Astrocyte (in vitro differentiated cells and primary cell): ENCODE measurements around the gene LZTS2. TPM values are rescaled to one million over a fixed set of nuclear protein-coding genes. Genes with fewer than 3 reads are reported as not detected.
A peak's percentile ranks its signal among the peaks of the same experiment; 100 is the strongest.

ENCODE experiments used
- DNase-seq: peaks from one replicate; pipeline ENCODE4 v3.0.0-alpha.2; 2010; ENCODE audit warnings: low read depth
- FAIRE-seq: peaks from 2 replicates; lab custom pipeline; 2011; peaks lifted over from hg19 to GRCh38; lab: Jason Lieb, UNC
- H2AFZ ChIP-seq: 2 replicates; pipeline ENCODE4 v1.6.0; 2012; ENCODE audit warnings: low read depth, low read length, inconsistent platforms
- H3K27ac ChIP-seq: 2 replicates; pipeline ENCODE4 v1.5.1; 2011; ENCODE audit warnings: low read depth, low read length, inconsistent platforms
- H3K27me3 ChIP-seq: 2 replicates; pipeline ENCODE4 v1.6.0; 2011; ENCODE audit warnings: low read length, inconsistent platforms; ENCODE audit not compliant: insufficient read depth
- H3K36me3 ChIP-seq: 2 replicates; pipeline ENCODE4 v1.5.1; 2011; ENCODE audit warnings: low read length, inconsistent platforms; ENCODE audit not compliant: insufficient read depth
- H3K4me1 ChIP-seq: 2 replicates; pipeline ENCODE4 v1.5.1; 2011; ENCODE audit warnings: low read length, inconsistent platforms; ENCODE audit not compliant: insufficient read depth
- H3K4me2 ChIP-seq: 2 replicates; pipeline ENCODE4 v1.6.0; 2012; ENCODE audit warnings: low read length, inconsistent platforms
- H3K4me3 ChIP-seq: 2 replicates; pipeline ENCODE4 v1.5.1; 2011; ENCODE audit warnings: low read depth, mild to moderate bottlenecking, low read length, inconsistent platforms; ENCODE audit not compliant: insufficient read depth
- H3K79me2 ChIP-seq: 2 replicates; pipeline ENCODE4 v1.6.0; 2012; ENCODE audit warnings: mild to moderate bottlenecking, low read length, inconsistent platforms; ENCODE audit not compliant: insufficient read depth
- H3K9ac ChIP-seq: 2 replicates; pipeline ENCODE4 v1.6.0; 2012; ENCODE audit warnings: mild to moderate bottlenecking, low read length, inconsistent platforms
- H3K9me3 ChIP-seq: 2 replicates; pipeline ENCODE4 v1.5.1; 2012; ENCODE audit warnings: low read depth, mild to moderate bottlenecking, low read length, inconsistent platforms; ENCODE audit not compliant: insufficient read depth
- H4K20me1 ChIP-seq: 2 replicates; pipeline ENCODE4 v1.6.0; 2012; ENCODE audit warnings: low read length, inconsistent platforms; ENCODE audit not compliant: insufficient read depth
- H3K27ac Mint-ChIP-seq: one replicate; pipeline ENCODE4 v1.8.0; 2021; ENCODE audit warnings: mild to moderate bottlenecking, mixed read lengths; ENCODE audit not compliant: unreplicated experiment
- H3K27me3 Mint-ChIP-seq: one replicate; pipeline ENCODE4 v1.8.0; 2021; ENCODE audit warnings: low read depth, mixed read lengths; ENCODE audit not compliant: unreplicated experiment
- H3K36me3 Mint-ChIP-seq: one replicate; pipeline ENCODE4 v1.8.0; 2021; ENCODE audit warnings: low read depth, mixed read lengths; ENCODE audit not compliant: unreplicated experiment
- H3K4me1 Mint-ChIP-seq: one replicate; pipeline ENCODE4 v1.8.0; 2021; ENCODE audit warnings: low read depth, mixed read lengths; ENCODE audit not compliant: unreplicated experiment
- H3K4me3 Mint-ChIP-seq: one replicate; pipeline ENCODE4 v1.8.0; 2021; ENCODE audit warnings: mild to moderate bottlenecking, moderate library complexity, mixed read lengths; ENCODE audit not compliant: unreplicated experiment
- H3K9me3 Mint-ChIP-seq: one replicate; pipeline ENCODE4 v1.8.0; 2021; ENCODE audit warnings: mild to moderate bottlenecking, mixed read lengths; ENCODE audit not compliant: unreplicated experiment
- EZH2 ChIP-seq: IDR thresholded peaks from 2 replicates; pipeline ENCODE4 v1.6.1; 2012; ENCODE audit warnings: mild to moderate bottlenecking, low read length, inconsistent platforms; ENCODE audit not compliant: insufficient read depth
- total RNA-seq: library from RNA; stranded (reverse); gene quantifications from 2 replicates; pipeline ENCODE4 v1.2.1, GENCODE V29; 2021
- TF ChIP-seq, protein P1 (sequence below): IDR thresholded peaks from 2 replicates; pipeline ENCODE4 v1.5.1; 2011; ENCODE audit warnings: low read depth, mild to moderate bottlenecking, inconsistent platforms, low read length, moderate library complexity; ENCODE audit not compliant: insufficient read depth

The LZTS2 gene
- total RNA-seq, 1 donor from 2014 or later: 69.9 TPM

DNA sequence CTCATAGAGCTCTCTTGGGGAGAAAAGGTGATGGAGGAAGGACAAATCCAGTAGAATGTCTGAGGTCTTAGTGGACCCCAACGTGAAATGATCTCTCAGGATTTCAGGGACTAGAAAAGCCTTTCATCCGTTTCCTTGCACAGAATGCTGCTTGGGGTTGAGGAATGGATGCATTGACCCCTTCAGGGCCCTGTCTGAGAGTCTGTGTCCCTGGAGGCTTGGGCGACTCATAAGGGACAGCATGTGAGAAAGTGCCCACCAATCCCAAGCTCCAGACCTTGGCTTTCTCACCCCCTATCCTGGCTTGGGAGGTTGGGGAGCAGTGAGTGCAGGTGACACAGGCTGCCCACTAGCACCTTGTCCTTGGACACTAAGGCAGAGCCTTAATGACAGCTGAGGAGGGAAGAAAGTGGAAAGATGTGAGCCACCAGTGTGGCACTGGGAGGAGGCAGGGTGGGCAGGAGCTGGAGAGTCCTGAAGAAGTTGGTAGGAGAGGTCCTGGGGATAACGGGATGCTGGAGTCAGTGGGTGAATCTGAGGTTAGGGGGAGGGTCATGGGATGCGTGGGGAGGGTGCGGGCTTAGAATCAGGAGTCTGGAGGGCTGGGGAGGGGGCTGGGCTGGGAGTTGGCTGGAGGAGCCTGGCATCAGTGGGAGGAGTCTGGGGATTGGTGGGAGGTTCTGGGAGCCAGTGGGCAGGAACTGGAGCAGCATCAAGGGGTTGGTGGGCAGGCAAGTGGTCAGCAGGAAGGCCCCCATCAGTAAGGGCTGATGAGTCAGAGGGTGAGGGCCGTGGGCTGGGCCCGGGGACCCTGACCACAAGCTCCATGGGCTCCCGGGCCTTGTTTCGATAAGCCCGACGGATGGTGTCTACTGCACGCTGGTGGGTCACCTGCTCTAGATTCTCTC is 8.6 kb downstream of the LZTS2 start:
- Histone ChIP-seq H3K4me1 (peaks cover 20% of the 10 kb centered on the region), H4K20me1 (peaks cover 45% of the 10 kb centered on the region), H3K79me2 (peaks cover 14% of the 10 kb centered on the region), H2AFZ (no peak overlapping the region), H3K27ac (no peak overlapping the region), H3K9ac (no peak overlapping the region), H3K4me2 (no peak overlapping the region), H3K4me3 (no peak overlapping the region), H3K9me3 (no peaks in the 10 kb centered on the region), H3K36me3 (peaks cover 8% of the 10 kb centered on the region), H3K27me3 (no peaks in the 10 kb centered on the region)
- TF ChIP-seq, protein P1, sequence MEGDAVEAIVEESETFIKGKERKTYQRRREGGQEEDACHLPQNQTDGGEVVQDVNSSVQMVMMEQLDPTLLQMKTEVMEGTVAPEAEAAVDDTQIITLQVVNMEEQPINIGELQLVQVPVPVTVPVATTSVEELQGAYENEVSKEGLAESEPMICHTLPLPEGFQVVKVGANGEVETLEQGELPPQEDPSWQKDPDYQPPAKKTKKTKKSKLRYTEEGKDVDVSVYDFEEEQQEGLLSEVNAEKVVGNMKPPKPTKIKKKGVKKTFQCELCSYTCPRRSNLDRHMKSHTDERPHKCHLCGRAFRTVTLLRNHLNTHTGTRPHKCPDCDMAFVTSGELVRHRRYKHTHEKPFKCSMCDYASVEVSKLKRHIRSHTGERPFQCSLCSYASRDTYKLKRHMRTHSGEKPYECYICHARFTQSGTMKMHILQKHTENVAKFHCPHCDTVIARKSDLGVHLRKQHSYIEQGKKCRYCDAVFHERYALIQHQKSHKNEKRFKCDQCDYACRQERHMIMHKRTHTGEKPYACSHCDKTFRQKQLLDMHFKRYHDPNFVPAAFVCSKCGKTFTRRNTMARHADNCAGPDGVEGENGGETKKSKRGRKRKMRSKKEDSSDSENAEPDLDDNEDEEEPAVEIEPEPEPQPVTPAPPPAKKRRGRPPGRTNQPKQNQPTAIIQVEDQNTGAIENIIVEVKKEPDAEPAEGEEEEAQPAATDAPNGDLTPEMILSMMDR: no peak
- TF ChIP-seq EZH2: no peak
- DNase-seq (no peak), FAIRE-seq (no peak)
- no peaks in the 10 kb centered on the region for H3K27me3 Mint-ChIP-seq
- peaks cover 3% of the 10 kb centered on the region for H3K36me3 Mint-ChIP-seq
- H3K4me1 Mint-ChIP-seq: peaks cover 10% of the 10 kb centered on the region
- H3K4me3 Mint-ChIP-seq: peak overlapping the region; percentile 57
- peak overlapping the region; percentile 47 for H3K27ac Mint-ChIP-seq
- no peaks in the 10 kb centered on the region for H3K9me3 Mint-ChIP-seq

DNA sequence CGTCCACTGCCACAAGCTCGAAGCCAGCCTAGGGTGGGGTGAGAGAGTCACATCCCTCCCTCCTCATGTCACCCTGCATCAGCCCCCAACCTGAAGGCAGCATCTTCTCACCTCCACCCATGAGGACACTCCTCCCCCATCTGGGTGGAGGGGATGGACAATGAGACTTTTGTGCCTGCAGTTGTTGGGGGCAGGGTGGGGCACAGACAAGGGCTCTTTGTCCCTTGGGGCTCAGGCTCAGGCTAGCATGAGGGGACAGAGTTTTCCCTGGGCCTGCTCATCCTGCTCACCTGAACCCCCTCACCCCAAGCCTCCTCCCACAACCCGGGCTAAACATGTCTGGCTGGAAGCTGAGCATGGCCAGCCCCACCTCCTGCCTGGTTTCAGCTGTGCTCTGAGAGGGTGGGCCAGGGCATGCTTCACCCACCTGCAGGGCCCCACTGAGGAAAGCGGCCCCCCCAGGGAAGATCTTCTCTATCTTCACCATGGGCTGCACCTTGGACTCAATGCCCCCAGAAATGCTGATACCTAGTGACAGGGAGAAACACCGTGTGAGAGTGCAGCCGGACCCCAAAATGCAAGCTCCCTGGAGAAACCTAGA is 9.3 kb downstream of the LZTS2 start:
- no peaks in the 10 kb centered on the region for H3K27me3 Mint-ChIP-seq
- Histone ChIP-seq H3K4me3 (no peak overlapping the region), H4K20me1 (peaks cover 39% of the 10 kb centered on the region), H3K9me3 (no peaks in the 10 kb centered on the region), H3K4me2 (no peak overlapping the region), H3K79me2 (peaks cover 7% of the 10 kb centered on the region), H3K27me3 (no peaks in the 10 kb centered on the region), H2AFZ (no peak overlapping the region), H3K36me3 (peaks cover 7% of the 10 kb centered on the region), H3K27ac (no peak overlapping the region), H3K4me1 (peaks cover 24% of the 10 kb centered on the region), H3K9ac (no peak overlapping the region)
- peaks cover 12% of the 10 kb centered on the region for H3K4me1 Mint-ChIP-seq
- TF ChIP-seq, protein P1: no peak
- TF ChIP-seq EZH2: no peak
- FAIRE-seq (no peak), DNase-seq (no peak)
- H3K27ac Mint-ChIP-seq: no peak overlapping the region
- H3K9me3 Mint-ChIP-seq: no peaks in the 10 kb centered on the region
- H3K4me3 Mint-ChIP-seq: no peak overlapping the region
- peaks cover 3% of the 10 kb centered on the region for H3K36me3 Mint-ChIP-seq

DNA sequence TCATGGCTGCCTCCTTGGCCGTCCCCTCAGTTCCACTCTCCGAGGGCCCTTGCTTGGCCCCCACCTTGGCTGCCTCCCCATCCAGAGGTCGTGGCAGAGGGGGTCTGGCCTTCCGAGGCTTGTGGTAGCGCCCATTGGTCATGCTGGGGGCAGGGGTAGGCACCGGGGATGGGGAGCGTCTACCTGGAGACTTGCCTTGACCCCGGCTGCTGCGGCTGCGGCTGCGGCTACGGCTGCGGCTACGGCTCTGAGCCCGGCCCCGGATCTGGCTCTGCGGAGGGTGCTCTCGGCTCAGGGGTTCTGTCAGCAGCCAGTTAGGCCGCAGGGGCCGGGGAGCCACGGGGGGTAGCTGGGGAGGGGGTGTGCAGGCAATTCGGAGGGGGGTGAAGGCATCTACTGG is 10.7 kb downstream of the LZTS2 start:
- Histone ChIP-seq H3K27ac (no peak overlapping the region), H3K4me1 (peaks cover 35% of the 10 kb centered on the region), H3K36me3 (peaks cover 5% of the 10 kb centered on the region), H3K4me2 (no peak overlapping the region), H3K27me3 (no peaks in the 10 kb centered on the region), H3K9ac (no peak overlapping the region), H3K79me2 (no peaks in the 10 kb centered on the region), H3K4me3 (no peak overlapping the region), H4K20me1 (peaks cover 27% of the 10 kb centered on the region), H3K9me3 (no peaks in the 10 kb centered on the region), H2AFZ (no peak overlapping the region)
- Mint-ChIP-seq H3K4me3 (no peak overlapping the region), H3K27ac (no peak overlapping the region), H3K9me3 (no peaks in the 10 kb centered on the region), H3K36me3 (peaks cover 3% of the 10 kb centered on the region), H3K27me3 (no peaks in the 10 kb centered on the region), H3K4me1 (peaks cover 23% of the 10 kb centered on the region)
- TF ChIP-seq, protein P1: no peak
- no peak for TF ChIP-seq EZH2
- no peak for DNase-seq
- FAIRE-seq: no peak
